ENCODE results near the gene SLC27A4. TPM values are rescaled to one million over a fixed set of nuclear protein-coding genes. Genes with fewer than 3 reads are reported as not detected.

Gene SLC27A4
- total and polyA plus RNA-seq, 3 donors from 2014 or later = 32.8 to 38.0 (median 37.1) TPM

DNA sequence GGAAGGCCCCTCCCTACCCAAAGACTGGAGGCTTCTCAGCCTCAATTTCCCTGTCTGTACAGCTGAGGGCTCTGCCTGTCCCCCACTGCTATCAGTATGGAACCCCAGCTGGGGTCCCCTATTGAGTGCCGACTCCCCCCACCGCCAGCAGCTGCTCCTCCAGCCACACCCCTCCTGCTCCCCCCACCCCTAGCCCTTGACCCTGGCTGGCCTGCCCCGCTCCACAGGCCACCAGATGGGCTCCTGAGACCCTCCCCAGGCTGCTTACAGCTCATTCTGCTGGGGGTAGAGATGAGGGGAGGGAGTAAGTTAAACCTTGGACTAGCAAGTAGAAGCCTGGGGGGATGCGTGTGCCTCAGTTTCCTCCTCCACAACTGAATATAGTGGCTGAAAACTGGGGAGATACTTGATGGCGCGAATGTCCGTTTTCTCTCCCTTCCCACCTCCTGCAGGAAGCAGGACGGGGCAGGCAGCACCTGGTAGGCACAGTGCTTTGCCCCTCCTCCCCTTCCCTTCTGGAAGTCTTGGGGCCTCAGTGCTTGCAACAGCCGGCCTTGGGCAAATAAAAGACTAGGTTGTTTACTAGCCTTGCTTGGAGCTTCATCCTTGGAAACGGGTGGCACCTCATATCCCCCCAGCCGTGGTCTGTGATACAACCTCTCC, 50.0 kb downstream of the SLC27A4 start:
- no peak for TF ChIP-seq POLR2A (IDR thresholded peaks at IDR 0.05)
- TF ChIP-seq, protein P1, sequence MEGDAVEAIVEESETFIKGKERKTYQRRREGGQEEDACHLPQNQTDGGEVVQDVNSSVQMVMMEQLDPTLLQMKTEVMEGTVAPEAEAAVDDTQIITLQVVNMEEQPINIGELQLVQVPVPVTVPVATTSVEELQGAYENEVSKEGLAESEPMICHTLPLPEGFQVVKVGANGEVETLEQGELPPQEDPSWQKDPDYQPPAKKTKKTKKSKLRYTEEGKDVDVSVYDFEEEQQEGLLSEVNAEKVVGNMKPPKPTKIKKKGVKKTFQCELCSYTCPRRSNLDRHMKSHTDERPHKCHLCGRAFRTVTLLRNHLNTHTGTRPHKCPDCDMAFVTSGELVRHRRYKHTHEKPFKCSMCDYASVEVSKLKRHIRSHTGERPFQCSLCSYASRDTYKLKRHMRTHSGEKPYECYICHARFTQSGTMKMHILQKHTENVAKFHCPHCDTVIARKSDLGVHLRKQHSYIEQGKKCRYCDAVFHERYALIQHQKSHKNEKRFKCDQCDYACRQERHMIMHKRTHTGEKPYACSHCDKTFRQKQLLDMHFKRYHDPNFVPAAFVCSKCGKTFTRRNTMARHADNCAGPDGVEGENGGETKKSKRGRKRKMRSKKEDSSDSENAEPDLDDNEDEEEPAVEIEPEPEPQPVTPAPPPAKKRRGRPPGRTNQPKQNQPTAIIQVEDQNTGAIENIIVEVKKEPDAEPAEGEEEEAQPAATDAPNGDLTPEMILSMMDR (IDR thresholded peaks at IDR 0.05) = no peak

GRCh38 chr9:128390813-128391711, 50.7 kb downstream of the SLC27A4 start:
- TF ChIP-seq, protein P1 (IDR thresholded peaks at IDR 0.05) = no peak
- TF ChIP-seq POLR2A (IDR thresholded peaks at IDR 0.05) = no peak
- WGBS, 2 donors = 76 to 80% methylated on average over 7 to 8 of the region's 8 CpGs
- H3K4me1 ChIP-seq = no peaks in the 10 kb centered on the region
- no peaks in the 10 kb centered on the region for H3K27me3 ChIP-seq
- no peak overlapping the region for H3K4me3 ChIP-seq
- no peaks in the 10 kb centered on the region for H3K36me3 ChIP-seq (ENCODE audit: low read depth, missing control alignments)
- H3K9me3 ChIP-seq = no peaks in the 10 kb centered on the region
- DNase-seq = no peak
- H3K27ac ChIP-seq = no peak overlapping the region
- intact Hi-C loops (cut with DNase I; ENCODE audit: low total_unique reads) = no loop called here

More for the DNA sequence above, 50.0 kb downstream of the SLC27A4 start:
- Histone ChIP-seq H3K27me3 (no peaks in the 10 kb centered on the region), H3K36me3 (ENCODE audit: low read depth, missing control alignments) (no peaks in the 10 kb centered on the region), H3K9me3 (no peaks in the 10 kb centered on the region), H3K27ac (no peak overlapping the region), H3K4me1 (no peaks in the 10 kb centered on the region), H3K4me3 (no peak overlapping the region)
- 86 to 89% methylated on average over 10 to 11 of the region's 11 CpGs for WGBS, 2 donors
- intact Hi-C loops (cut with DNase I; ENCODE audit: low total_unique reads) = no loop called here
- DNase-seq = no peak

DNA sequence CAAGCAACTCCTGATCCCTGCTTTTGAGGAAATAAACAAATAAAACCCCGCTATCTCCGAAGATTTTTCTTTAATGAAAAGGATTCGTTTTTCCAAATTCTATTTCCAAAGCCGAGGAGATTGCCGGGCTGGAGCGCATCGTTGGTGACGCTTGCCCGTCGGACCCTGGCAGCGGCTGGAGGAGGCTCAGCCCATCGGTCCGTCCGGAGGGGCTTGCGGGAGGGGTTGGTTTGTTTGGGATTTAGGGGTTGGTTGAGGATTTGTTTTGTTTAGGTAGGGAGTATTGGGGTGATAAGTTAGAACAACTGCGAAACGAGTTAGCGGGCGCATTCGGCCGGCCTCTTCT, 51.6 kb downstream of the SLC27A4 start:
- intact Hi-C loops (cut with DNase I; ENCODE audit: low total_unique reads) = no loop called here
- 65 to 77% methylated on average over 21 of the region's 21 CpGs for WGBS, 2 donors
- Histone ChIP-seq H3K4me1 (no peaks in the 10 kb centered on the region), H3K27me3 (no peaks in the 10 kb centered on the region), H3K27ac (no peak overlapping the region), H3K36me3 (ENCODE audit: low read depth, missing control alignments) (no peaks in the 10 kb centered on the region), H3K9me3 (no peaks in the 10 kb centered on the region), H3K4me3 (no peak overlapping the region)
- TF ChIP-seq, protein P1 (IDR thresholded peaks at IDR 0.05) = no peak
- no peak for TF ChIP-seq POLR2A (IDR thresholded peaks at IDR 0.05)
- DNase-seq = no peak

DNA sequence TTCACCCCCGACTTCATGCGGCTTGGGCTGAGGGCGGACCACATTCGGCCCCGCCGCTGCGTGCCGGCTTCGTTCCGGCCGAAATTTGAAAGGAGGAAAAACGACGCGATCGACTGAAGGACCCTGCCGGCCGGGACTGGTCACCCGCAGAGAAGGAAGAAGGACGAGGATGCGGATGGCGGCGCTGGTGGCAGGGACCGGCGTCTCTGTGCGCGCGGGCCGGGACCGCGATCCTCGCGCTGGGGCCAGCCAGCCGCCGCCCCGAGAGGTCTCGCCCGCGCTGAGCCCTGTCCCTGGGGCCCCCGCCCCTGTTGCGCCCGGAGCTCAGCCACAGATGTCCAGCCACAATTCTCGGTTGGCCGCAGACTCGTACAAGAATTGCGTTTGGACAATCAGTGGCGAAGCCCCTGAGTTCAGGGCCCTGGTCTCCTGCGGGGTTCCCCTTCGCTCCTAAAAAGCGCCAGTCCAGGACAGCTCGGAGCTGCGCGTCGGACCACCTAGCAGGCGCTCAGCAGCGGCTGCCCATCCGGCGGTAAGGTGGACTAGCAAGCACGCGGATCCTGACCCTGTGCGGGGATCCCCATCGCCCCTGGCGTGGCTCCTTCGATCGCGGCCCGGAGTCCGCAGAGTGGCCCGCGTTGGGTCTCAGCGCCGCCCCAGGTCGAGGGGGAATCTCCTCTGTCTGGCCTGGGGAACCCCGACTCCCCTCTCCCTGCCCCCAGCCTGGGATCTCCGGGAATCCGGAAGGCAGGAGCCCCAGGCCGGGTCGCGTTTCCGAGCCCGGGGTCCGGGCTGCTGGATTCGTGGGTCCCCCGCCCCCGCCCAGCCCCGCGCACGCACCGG, 52.2 kb downstream of the SLC27A4 start:
- Histone ChIP-seq H3K27me3 (no peaks in the 10 kb centered on the region), H3K4me1 (no peaks in the 10 kb centered on the region), H3K9me3 (no peaks in the 10 kb centered on the region), H3K36me3 (ENCODE audit: low read depth, missing control alignments) (no peaks in the 10 kb centered on the region), H3K27ac (no peak overlapping the region), H3K4me3 (no peak overlapping the region)
- DNase-seq = no peak
- intact Hi-C loops (cut with DNase I; ENCODE audit: low total_unique reads) = no loop called here
- WGBS, 2 donors = 56 to 76% methylated on average over 32 to 88 of the region's 88 CpGs
- TF ChIP-seq POLR2A (IDR thresholded peaks at IDR 0.05) = no peak
- TF ChIP-seq, protein P1 (IDR thresholded peaks at IDR 0.05) = no peak
